Gastrocnemius medialis (tissue), 4 donors: ENCODE data around the gene UBE3C.

Source experiments
- CTCF ChIP-seq, 5 experiments: fragments of 450-650 bp in 3 of 5; fragments of 200-600 bp in 2 of 5; sonication (generic) in 2 of 5; IDR thresholded peaks in 4 of 5; conservative IDR thresholded peaks in 1 of 5; 1 replicate in 4 of 5; 2 replicates in 1 of 5; pipeline ENCODE4 v1.5.1; 2016 to 2019; ENCODE audit warnings: antibody characterized with exemption in 5 of 5, mild to moderate bottlenecking in 3 of 5, moderate library complexity in 3 of 5
- POLR2A ChIP-seq, 2 donors: fragments of 450-650 bp; IDR thresholded peaks; one replicate each; pipeline ENCODE4 v1.6.1; 2017; ENCODE audit warnings: antibody characterized with exemption in 2 of 2, mild to moderate bottlenecking in 2 of 2, moderate library complexity in 2 of 2

- TF ChIP-seq POLR2A (IDR thresholded peaks at IDR 0.05) (no peak), CTCF (IDR thresholded peaks at IDR 0.05 in 4 of 5, conservative IDR thresholded peaks at IDR 0.05 in 1 of 5) (no peak)
Observed at GRCh38 chr7:157291404-157292080, 152.8 kb downstream of the UBE3C start.
